Astrocyte of the cerebellum (primary cell): ENCODE data around the gene EEF1B2.
A peak's percentile ranks its signal among the peaks of the same experiment; 100 is the strongest.
"Not testable (repeated sequence)": the region's sequence is repeated elsewhere in the genome, so short reads cannot be mapped to it uniquely, and the experiment has no call there.

Source experiments
- DNase-seq: peaks from one replicate; pipeline ENCODE4 v3.0.0-alpha.2; 2011; ENCODE audit warnings: low read depth
- H3K4me3 ChIP-seq: 2 replicates; pipeline ENCODE4 v1.5.1; 2011; ENCODE audit warnings: mild to moderate bottlenecking, low read depth, low read length, moderate library complexity
- in situ Hi-C: cut with HindIII; loops from 2 replicates; pipeline ENCODE4 v1.10.0; 2017; ENCODE audit warnings: low sequenced_read_pairs
- TF ChIP-seq, protein P1 (sequence below): IDR thresholded peaks from 2 replicates; pipeline ENCODE4 v1.5.1; 2012; ENCODE audit warnings: low read length, low read depth, moderate library complexity, mild to moderate bottlenecking; ENCODE audit errors: missing control alignments

EEF1B2 gene

DNA sequence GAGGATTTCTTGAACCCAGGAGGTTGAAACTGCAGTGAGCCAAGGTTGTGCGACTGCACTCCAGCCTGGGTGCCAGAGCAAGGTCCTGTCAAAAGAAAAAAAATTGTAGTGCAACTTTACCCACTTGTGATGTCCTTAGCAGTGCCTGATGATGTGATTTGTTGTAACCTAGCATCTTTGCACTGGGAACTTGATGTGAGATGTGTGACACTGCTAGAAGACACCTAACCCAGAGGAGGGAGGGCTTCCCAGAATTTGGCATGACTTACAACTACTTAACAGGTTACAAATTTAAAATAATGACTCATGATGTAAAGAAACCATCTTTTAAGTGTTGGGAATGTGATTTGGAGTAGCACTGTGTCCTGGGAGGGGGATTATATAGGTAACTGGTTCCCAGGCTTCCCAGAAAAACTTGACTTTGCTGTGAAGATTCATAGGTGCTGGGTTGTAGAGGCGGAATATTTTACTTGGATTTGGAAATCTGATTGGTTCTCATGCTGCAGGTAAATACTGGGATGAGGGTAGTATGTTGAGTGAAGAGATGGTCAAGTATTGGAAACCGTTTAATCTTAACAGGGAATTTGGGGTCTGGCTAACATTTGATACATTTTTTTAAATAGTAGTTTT, 3.7 kb downstream of the EEF1B2 start:
- TF ChIP-seq, protein P1, sequence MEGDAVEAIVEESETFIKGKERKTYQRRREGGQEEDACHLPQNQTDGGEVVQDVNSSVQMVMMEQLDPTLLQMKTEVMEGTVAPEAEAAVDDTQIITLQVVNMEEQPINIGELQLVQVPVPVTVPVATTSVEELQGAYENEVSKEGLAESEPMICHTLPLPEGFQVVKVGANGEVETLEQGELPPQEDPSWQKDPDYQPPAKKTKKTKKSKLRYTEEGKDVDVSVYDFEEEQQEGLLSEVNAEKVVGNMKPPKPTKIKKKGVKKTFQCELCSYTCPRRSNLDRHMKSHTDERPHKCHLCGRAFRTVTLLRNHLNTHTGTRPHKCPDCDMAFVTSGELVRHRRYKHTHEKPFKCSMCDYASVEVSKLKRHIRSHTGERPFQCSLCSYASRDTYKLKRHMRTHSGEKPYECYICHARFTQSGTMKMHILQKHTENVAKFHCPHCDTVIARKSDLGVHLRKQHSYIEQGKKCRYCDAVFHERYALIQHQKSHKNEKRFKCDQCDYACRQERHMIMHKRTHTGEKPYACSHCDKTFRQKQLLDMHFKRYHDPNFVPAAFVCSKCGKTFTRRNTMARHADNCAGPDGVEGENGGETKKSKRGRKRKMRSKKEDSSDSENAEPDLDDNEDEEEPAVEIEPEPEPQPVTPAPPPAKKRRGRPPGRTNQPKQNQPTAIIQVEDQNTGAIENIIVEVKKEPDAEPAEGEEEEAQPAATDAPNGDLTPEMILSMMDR, result no peak
- in situ Hi-C loops, result no loop called here
- no peak overlapping the region for H3K4me3 ChIP-seq
- DNase-seq, result no peak

DNA sequence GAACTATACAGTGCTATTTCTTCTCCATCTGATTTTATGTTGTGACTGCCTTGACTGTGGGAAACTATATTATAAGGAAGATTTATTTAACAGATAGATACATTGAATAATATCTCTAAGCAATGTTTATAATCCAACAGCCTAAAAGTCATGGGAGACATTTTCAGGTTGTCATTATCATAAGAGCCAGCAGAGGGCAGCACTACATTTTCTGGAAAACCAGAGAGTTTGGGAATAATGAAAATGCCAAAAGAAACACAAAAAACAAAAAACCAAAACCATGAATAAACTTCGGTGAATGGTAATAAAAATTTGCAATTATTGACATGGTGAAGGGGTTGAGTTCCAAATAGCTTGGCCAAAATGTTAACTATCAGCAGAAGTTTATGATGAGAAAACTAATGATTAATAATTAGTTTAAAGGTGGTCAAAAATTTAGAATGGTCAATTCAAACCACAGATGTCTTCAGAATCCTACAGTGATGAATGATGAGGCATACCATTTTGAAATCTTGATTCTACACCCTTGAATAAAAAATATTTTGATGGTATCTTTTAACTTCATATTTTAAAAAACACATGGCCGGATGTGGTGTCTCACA, 4.7 kb downstream of the EEF1B2 start:
- in situ Hi-C loops, result no loop called here

DNA sequence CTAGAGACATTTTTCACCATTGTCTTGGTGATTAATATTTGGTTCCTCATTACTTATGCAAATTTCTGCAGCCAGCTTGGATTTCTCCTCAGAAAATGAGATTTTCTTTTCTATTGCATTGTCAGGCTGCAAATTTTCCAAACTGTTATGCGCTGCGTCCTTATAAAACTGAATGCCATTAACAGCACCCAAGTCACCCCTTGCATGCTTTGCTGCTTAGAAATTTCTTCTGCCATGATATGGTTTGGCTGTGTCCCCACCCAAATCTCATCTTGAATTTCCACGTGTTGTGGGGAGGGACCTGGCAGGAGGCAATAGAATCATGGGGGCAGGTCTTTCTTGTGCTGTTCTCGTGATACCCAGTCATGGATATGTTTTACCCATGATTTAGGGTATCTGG, 8.5 kb downstream of the EEF1B2 start:
- H3K4me3 ChIP-seq, in situ Hi-C loops, DNase-seq: not testable (repeated sequence)

More for the DNA sequence above, 4.7 kb downstream of the EEF1B2 start:
- no peak overlapping the region for H3K4me3 ChIP-seq
- peak; percentile 29 for DNase-seq
- TF ChIP-seq, protein P1, result peak; percentile 64

DNA sequence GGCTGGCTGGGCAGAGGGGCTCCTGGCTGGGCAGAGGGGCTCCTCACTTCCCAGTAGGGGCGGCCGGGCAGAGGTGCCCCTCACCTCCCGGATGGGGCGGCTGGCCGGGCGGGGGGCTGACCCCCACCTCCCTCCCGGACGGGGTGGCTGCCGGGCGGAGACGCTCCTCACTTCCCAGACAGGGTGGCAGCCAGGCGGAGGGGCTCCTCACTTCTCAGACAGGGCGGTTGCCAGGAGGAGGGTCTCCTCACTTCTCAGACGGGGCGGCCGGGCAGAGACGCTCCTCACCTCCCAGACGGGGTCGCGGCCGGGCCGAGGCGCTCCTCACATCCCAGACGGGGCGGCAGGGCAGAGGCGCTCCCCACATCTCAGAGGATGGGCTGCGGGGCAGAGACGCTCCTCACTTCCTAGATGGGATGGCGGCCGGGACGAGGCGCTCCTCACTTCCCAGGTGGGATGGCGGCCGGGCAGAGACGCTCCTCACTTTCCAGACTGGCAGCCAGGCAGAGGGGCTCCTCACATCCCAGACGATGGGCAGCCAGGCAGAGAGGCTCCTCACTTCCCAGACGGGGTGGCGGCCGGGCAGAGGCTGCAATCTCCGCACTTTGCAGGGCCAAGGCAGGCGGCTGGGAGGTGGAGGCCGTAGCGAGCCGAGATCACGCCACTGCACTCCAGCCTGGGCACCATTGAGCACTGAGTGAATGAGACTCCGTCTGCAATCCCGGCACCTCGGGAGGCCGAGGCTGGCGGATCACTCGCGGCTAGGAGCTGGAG, 12.1 kb downstream of the EEF1B2 start:
- DNase-seq, in situ Hi-C loops: not testable (repeated sequence)

DNA sequence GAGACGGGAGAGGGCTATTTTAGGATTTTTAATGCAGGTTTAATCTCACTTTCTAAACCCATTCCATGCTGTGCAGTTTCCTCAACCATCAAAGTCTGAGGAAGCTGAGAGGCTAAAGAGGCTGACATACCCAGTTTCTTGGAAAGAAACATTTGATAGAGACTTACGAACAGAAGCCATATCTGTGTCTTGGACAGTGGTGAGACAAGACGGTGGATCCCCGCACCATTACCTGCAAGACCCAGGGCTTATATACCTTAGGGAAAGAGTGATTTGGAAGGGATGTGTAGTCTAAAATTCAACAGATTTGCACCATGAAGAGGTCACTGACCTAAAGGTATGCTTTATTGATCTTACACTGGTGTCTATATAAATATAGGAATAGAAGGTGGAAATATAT, 13.5 kb downstream of the EEF1B2 start:
- TF ChIP-seq, protein P1, result no peak
- in situ Hi-C loops, result no loop called here
- DNase-seq, result no peak
- no peak overlapping the region for H3K4me3 ChIP-seq

More for the DNA sequence above, 12.1 kb downstream of the EEF1B2 start:
- H3K4me3 ChIP-seq, result not testable (repeated sequence)

DNA sequence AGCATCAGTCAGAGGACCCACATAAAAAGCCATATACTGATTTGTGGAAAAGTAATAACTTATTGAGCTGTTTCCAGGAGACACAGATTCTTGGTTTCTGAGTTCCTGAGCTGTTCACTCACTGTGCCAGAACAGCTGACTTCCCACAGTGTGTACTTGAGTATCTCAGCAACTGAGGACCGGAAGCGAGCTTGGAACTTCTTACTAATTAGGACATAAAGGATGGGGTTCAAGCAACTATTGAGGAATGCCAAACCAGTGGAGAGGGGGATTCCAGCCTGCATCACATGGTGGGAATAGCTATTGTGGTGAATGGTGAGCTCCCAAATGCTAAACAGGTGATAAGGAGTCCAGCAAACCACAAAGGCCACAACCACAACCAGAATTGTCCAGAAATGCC, 16.4 kb downstream of the EEF1B2 start:
- in situ Hi-C loops, result no loop called here
- TF ChIP-seq, protein P1, result no peak
- DNase-seq, result peak; percentile 57
- H3K4me3 ChIP-seq, result no peak overlapping the region

DNA sequence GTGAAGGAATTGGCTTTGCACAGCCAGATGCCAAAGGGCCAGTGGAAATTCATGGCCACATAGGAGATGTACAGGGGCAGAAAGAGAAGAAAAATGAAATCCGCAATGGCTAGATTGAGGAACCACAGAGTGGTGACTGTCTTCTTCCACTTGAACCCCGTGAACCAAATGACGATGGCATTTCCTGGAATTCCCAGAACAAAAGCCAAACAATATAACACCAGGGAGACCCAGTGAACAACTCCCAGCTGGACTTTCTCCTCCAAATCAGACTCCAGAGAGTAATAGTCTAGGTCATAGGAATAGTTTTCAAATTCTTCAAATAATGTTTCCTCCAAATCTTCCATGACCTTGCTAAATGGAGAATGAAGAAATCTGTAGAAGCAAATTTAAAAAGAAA, 17.2 kb downstream of the EEF1B2 start:
- DNase-seq, result no peak
- no peak overlapping the region for H3K4me3 ChIP-seq
- TF ChIP-seq, protein P1, result no peak
- in situ Hi-C loops, result no loop called here

DNA sequence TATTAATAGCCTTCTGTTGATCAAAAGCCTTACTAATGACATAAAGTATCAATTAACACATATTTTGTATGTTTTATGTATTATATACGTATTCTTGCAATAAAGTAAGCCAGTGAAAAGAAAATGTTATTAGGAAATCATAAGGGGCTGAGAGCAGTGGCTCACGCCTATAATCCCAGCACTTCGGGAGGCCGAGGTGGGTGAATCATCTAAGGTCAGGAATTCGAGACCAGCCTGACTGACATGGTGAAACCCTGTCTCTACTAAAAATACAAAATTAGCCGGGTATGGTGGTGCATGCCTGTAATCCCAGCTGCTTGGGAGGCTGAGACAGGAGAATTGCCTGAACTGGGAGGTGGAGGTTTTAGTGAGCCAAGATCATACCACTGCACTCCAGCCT, 21.8 kb downstream of the EEF1B2 start:
- DNase-seq, H3K4me3 ChIP-seq, in situ Hi-C loops: not testable (repeated sequence)
